ENCODE measurements around the gene PELI2.

Gene PELI2

GRCh38 chr14:56244138-56244789 is 126.1 kb downstream of the PELI2 start:
- Histone ChIP-seq H3K4me3 (ENCODE audit: low read length) (no peak overlapping the region), H3K4me1 (ENCODE audit: control insufficient read depth, insufficient read depth, low read length) (no peaks in the 10 kb centered on the region), H3K36me3 (ENCODE audit: control insufficient read depth, insufficient read depth, low read length) (no peaks in the 10 kb centered on the region), H3K9ac (ENCODE audit: low read length) (no peak overlapping the region), H3K27me3 (ENCODE audit: control insufficient read depth, insufficient read depth, low read length) (no peaks in the 10 kb centered on the region), H3K9me3 (ENCODE audit: control insufficient read depth, low read length) (no peaks in the 10 kb centered on the region)

GRCh38 chr14:56247495-56248200 is 129.4 kb downstream of the PELI2 start:
- Histone ChIP-seq H3K4me1 (ENCODE audit: control insufficient read depth, insufficient read depth, low read length) (no peaks in the 10 kb centered on the region), H3K4me3 (ENCODE audit: low read length) (no peak overlapping the region), H3K9ac (ENCODE audit: low read length) (no peak overlapping the region), H3K9me3 (ENCODE audit: control insufficient read depth, low read length) (no peaks in the 10 kb centered on the region), H3K27me3 (ENCODE audit: control insufficient read depth, insufficient read depth, low read length) (no peaks in the 10 kb centered on the region), H3K36me3 (ENCODE audit: control insufficient read depth, insufficient read depth, low read length) (no peaks in the 10 kb centered on the region)

GRCh38 chr14:56248442-56248841 is 130.2 kb downstream of the PELI2 start:
- Histone ChIP-seq H3K36me3 (ENCODE audit: control insufficient read depth, insufficient read depth, low read length) (no peaks in the 10 kb centered on the region), H3K27me3 (ENCODE audit: control insufficient read depth, insufficient read depth, low read length) (no peaks in the 10 kb centered on the region), H3K4me3 (ENCODE audit: low read length) (no peak overlapping the region), H3K9me3 (ENCODE audit: control insufficient read depth, low read length) (no peaks in the 10 kb centered on the region), H3K4me1 (ENCODE audit: control insufficient read depth, insufficient read depth, low read length) (no peaks in the 10 kb centered on the region), H3K9ac (ENCODE audit: low read length) (no peak overlapping the region)

GRCh38 chr14:56261046-56261445 is 142.8 kb downstream of the PELI2 start:
- no peak overlapping the region for H3K4me3 ChIP-seq (ENCODE audit: low read length)

GRCh38 chr14:56262530-56262929 is 144.3 kb downstream of the PELI2 start:
- Histone ChIP-seq H3K36me3 (ENCODE audit: control insufficient read depth, insufficient read depth, low read length) (no peaks in the 10 kb centered on the region), H3K4me1 (ENCODE audit: control insufficient read depth, insufficient read depth, low read length) (no peaks in the 10 kb centered on the region), H3K9me3 (ENCODE audit: control insufficient read depth, low read length) (no peaks in the 10 kb centered on the region), H3K4me3 (ENCODE audit: low read length) (no peak overlapping the region), H3K9ac (ENCODE audit: low read length) (no peak overlapping the region), H3K27me3 (ENCODE audit: control insufficient read depth, insufficient read depth, low read length) (no peaks in the 10 kb centered on the region)

More at GRCh38 chr14:56261046-56261445, 142.8 kb downstream of the PELI2 start:
- Histone ChIP-seq H3K9me3 (ENCODE audit: control insufficient read depth, low read length) (no peaks in the 10 kb centered on the region), H3K9ac (ENCODE audit: low read length) (no peak overlapping the region), H3K4me1 (ENCODE audit: control insufficient read depth, insufficient read depth, low read length) (no peaks in the 10 kb centered on the region), H3K27me3 (ENCODE audit: control insufficient read depth, insufficient read depth, low read length) (no peaks in the 10 kb centered on the region), H3K36me3 (ENCODE audit: control insufficient read depth, insufficient read depth, low read length) (no peaks in the 10 kb centered on the region)

GRCh38 chr14:56268039-56268438 is 149.8 kb downstream of the PELI2 start:
- Histone ChIP-seq H3K9ac (ENCODE audit: low read length) (no peak overlapping the region), H3K9me3 (ENCODE audit: control insufficient read depth, low read length) (no peaks in the 10 kb centered on the region), H3K4me1 (ENCODE audit: control insufficient read depth, insufficient read depth, low read length) (no peaks in the 10 kb centered on the region), H3K27me3 (ENCODE audit: control insufficient read depth, insufficient read depth, low read length) (no peaks in the 10 kb centered on the region), H3K36me3 (ENCODE audit: control insufficient read depth, insufficient read depth, low read length) (no peaks in the 10 kb centered on the region), H3K4me3 (ENCODE audit: low read length) (no peak overlapping the region)

- Histone ChIP-seq H3K27me3 (ENCODE audit: control insufficient read depth, insufficient read depth, low read length) (no peaks in the 10 kb centered on the region), H3K4me1 (ENCODE audit: control insufficient read depth, insufficient read depth, low read length) (no peaks in the 10 kb centered on the region), H3K9ac (ENCODE audit: low read length) (no peak overlapping the region), H3K9me3 (ENCODE audit: control insufficient read depth, low read length) (no peaks in the 10 kb centered on the region), H3K4me3 (ENCODE audit: low read length) (no peak overlapping the region), H3K36me3 (ENCODE audit: control insufficient read depth, insufficient read depth, low read length) (no peaks in the 10 kb centered on the region)
These were observed 150.5 kb downstream of the PELI2 start for GRCh38 chr14:56268673-56269072.

- H3K4me1 ChIP-seq (ENCODE audit: control insufficient read depth, insufficient read depth, low read length): no peaks in the 10 kb centered on the region
- no peaks in the 10 kb centered on the region for H3K36me3 ChIP-seq (ENCODE audit: control insufficient read depth, insufficient read depth, low read length)
- H3K9ac ChIP-seq (ENCODE audit: low read length): no peak overlapping the region
- no peak overlapping the region for H3K4me3 ChIP-seq (ENCODE audit: low read length)
- no peaks in the 10 kb centered on the region for H3K9me3 ChIP-seq (ENCODE audit: control insufficient read depth, low read length)
- H3K27me3 ChIP-seq (ENCODE audit: control insufficient read depth, insufficient read depth, low read length): no peaks in the 10 kb centered on the region
These were observed 152.7 kb downstream of the PELI2 start for GRCh38 chr14:56270921-56271320.

- no peaks in the 10 kb centered on the region for H3K9me3 ChIP-seq (ENCODE audit: control insufficient read depth, low read length)
- H3K4me1 ChIP-seq (ENCODE audit: control insufficient read depth, insufficient read depth, low read length): no peaks in the 10 kb centered on the region
- H3K9ac ChIP-seq (ENCODE audit: low read length): no peak overlapping the region
- H3K4me3 ChIP-seq (ENCODE audit: low read length): no peak overlapping the region
- H3K36me3 ChIP-seq (ENCODE audit: control insufficient read depth, insufficient read depth, low read length): no peaks in the 10 kb centered on the region
- no peaks in the 10 kb centered on the region for H3K27me3 ChIP-seq (ENCODE audit: control insufficient read depth, insufficient read depth, low read length)
These were observed 153.8 kb downstream of the PELI2 start for GRCh38 chr14:56271970-56272369.

- Histone ChIP-seq H3K4me1 (ENCODE audit: control insufficient read depth, insufficient read depth, low read length) (no peaks in the 10 kb centered on the region), H3K27me3 (ENCODE audit: control insufficient read depth, insufficient read depth, low read length) (no peaks in the 10 kb centered on the region), H3K9ac (ENCODE audit: low read length) (no peak overlapping the region), H3K36me3 (ENCODE audit: control insufficient read depth, insufficient read depth, low read length) (no peaks in the 10 kb centered on the region), H3K9me3 (ENCODE audit: control insufficient read depth, low read length) (no peaks in the 10 kb centered on the region), H3K4me3 (ENCODE audit: low read length) (no peak overlapping the region)
These were observed 154.9 kb downstream of the PELI2 start for GRCh38 chr14:56273155-56273554.

- Histone ChIP-seq H3K36me3 (ENCODE audit: control insufficient read depth, insufficient read depth, low read length) (no peaks in the 10 kb centered on the region), H3K9me3 (ENCODE audit: control insufficient read depth, low read length) (no peaks in the 10 kb centered on the region), H3K4me1 (ENCODE audit: control insufficient read depth, insufficient read depth, low read length) (no peaks in the 10 kb centered on the region), H3K27me3 (ENCODE audit: control insufficient read depth, insufficient read depth, low read length) (no peaks in the 10 kb centered on the region), H3K4me3 (ENCODE audit: low read length) (no peak overlapping the region), H3K9ac (ENCODE audit: low read length) (no peak overlapping the region)
These were observed 155.7 kb downstream of the PELI2 start for GRCh38 chr14:56273951-56274350.

GRCh38 chr14:56274556-56274955 is 156.3 kb downstream of the PELI2 start:
- Histone ChIP-seq H3K36me3 (ENCODE audit: control insufficient read depth, insufficient read depth, low read length) (no peaks in the 10 kb centered on the region), H3K9ac (ENCODE audit: low read length) (no peak overlapping the region), H3K4me1 (ENCODE audit: control insufficient read depth, insufficient read depth, low read length) (no peaks in the 10 kb centered on the region), H3K27me3 (ENCODE audit: control insufficient read depth, insufficient read depth, low read length) (no peaks in the 10 kb centered on the region), H3K4me3 (ENCODE audit: low read length) (no peak overlapping the region), H3K9me3 (ENCODE audit: control insufficient read depth, low read length) (no peaks in the 10 kb centered on the region)

Data from mucosa of stomach (tissue), 1 donor.